Choroid plexus epithelial cell (primary cell): ENCODE data around the gene OLFM4.

Source experiments
- DNase-seq: peaks from one replicate; pipeline ENCODE4 v3.0.0-alpha.2; 2010; ENCODE audit warnings: low read depth
- H3K4me3 ChIP-seq: 2 replicates; pipeline ENCODE4 v1.5.1; 2011; ENCODE audit warnings: low read depth, mild to moderate bottlenecking, control low read depth, low read length, moderate library complexity
- TF ChIP-seq, protein P1 (sequence below): conservative IDR thresholded peaks from 2 replicates; pipeline ENCODE4 v1.5.1; 2011; ENCODE audit warnings: low read depth, mild to moderate bottlenecking, control low read depth, inconsistent platforms, low read length, moderate library complexity

The OLFM4 gene

GRCh38 chr13:53028637-53029203, at the start of gene OLFM4:
Gene OLFM4 (plus strand): TSS chr13:53028813. CDS start chr13:53028837, 24 bp downstream.
- TF ChIP-seq, protein P1, sequence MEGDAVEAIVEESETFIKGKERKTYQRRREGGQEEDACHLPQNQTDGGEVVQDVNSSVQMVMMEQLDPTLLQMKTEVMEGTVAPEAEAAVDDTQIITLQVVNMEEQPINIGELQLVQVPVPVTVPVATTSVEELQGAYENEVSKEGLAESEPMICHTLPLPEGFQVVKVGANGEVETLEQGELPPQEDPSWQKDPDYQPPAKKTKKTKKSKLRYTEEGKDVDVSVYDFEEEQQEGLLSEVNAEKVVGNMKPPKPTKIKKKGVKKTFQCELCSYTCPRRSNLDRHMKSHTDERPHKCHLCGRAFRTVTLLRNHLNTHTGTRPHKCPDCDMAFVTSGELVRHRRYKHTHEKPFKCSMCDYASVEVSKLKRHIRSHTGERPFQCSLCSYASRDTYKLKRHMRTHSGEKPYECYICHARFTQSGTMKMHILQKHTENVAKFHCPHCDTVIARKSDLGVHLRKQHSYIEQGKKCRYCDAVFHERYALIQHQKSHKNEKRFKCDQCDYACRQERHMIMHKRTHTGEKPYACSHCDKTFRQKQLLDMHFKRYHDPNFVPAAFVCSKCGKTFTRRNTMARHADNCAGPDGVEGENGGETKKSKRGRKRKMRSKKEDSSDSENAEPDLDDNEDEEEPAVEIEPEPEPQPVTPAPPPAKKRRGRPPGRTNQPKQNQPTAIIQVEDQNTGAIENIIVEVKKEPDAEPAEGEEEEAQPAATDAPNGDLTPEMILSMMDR: no peak
- no peak within 1 kb of the TSS for H3K4me3 ChIP-seq
- DNase-seq: no peak

DNA sequence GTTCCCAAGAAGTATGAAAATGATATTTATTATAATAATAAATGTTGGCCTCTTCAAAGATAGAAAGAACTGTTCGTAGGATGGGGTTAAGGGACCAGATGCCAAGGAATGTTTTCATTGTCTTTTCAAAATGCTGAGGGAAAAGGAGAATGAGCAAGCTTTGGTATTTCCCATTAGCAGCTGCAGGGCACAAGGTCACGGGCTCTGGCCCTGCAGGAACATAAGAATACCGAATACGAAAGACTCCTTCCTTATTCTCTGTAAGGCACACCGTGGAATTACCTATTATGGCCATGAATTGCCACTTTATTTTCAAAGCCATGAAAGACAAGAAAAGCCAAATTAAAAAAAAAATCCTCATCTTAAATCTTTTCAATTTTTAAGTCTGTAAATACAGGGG, 49.6 kb upstream of the OLFM4 start:
- no peak overlapping the region for H3K4me3 ChIP-seq
- DNase-seq: no peak
- TF ChIP-seq, protein P1: no peak

GRCh38 chr13:52980695-52981094, 47.9 kb upstream of the OLFM4 start:
- H3K4me3 ChIP-seq: no peak overlapping the region
- no peak for DNase-seq
- TF ChIP-seq, protein P1: no peak

GRCh38 chr13:52983836-52984235, 44.8 kb upstream of the OLFM4 start:
- no peak overlapping the region for H3K4me3 ChIP-seq
- TF ChIP-seq, protein P1: no peak
- DNase-seq: no peak

- no peak overlapping the region for H3K4me3 ChIP-seq
- TF ChIP-seq, protein P1: no peak
- DNase-seq: no peak
These were observed 43.7 kb upstream of the OLFM4 start for GRCh38 chr13:52984881-52985363.

- DNase-seq: no peak
- TF ChIP-seq, protein P1: no peak
- H3K4me3 ChIP-seq: no peak overlapping the region
These were observed 37.1 kb upstream of the OLFM4 start for GRCh38 chr13:52991344-52992020.

GRCh38 chr13:52992110-52992509, 36.5 kb upstream of the OLFM4 start:
- DNase-seq: no peak
- H3K4me3 ChIP-seq: no peak overlapping the region
- TF ChIP-seq, protein P1: no peak
